Adrenal gland (tissue), 12 donors: ENCODE data around the gene BARHL1. TPM values are rescaled to one million over a fixed set of nuclear protein-coding genes. Genes with fewer than 3 reads are reported as not detected.
A peak's percentile ranks its signal among the peaks of the same experiment; 100 is the strongest.

Experiments used
- DNase-seq, 7 donors: peaks; one replicate each; pipeline ENCODE4 v3.0.0-alpha.2; 2019 to 2020
- H3K27ac ChIP-seq, 5 donors: fragments of 200-600 bp; sonication (generic) in 4 of 5; 1 replicate in 3 of 5; 2 replicates in 2 of 5; pipeline versions ENCODE4 v1.5.1 to v1.8.0; 2016 to 2020; ENCODE audit warnings: mild to moderate bottlenecking in 1 of 5
- H3K27me3 ChIP-seq: fragments of 200-600 bp; 2 replicates; pipeline ENCODE4 v1.8.0; 2021
- H3K36me3 ChIP-seq, 2 donors: fragments of 200-600 bp; replicated peaks in 1 of 2; 1 replicate in 1 of 2; 2 replicates in 1 of 2; pipeline versions ENCODE4 v1.5.1 to v1.8.0; 2018 to 2022
- H3K4me1 ChIP-seq, 2 donors: fragments of 200-600 bp; replicated peaks in 1 of 2; 1 replicate in 1 of 2; 2 replicates in 1 of 2; pipeline versions ENCODE4 v1.5.1 to v1.8.0; 2018 to 2021
- H3K4me3 ChIP-seq, 4 donors: fragments of 200-600 bp; sonication (generic) in 3 of 4; one replicate each; pipeline ENCODE4 v1.5.1; 2016 to 2018
- H3K9me3 ChIP-seq, 3 donors: fragments of 200-600 bp; sonication (generic) in 1 of 3; replicated peaks in 1 of 3; 1 replicate in 2 of 3; 2 replicates in 1 of 3; pipeline versions ENCODE4 v1.5.1 to v1.8.0; 2016 to 2021
- CTCF ChIP-seq, 6 experiments: fragments of 450-650 bp in 4 of 6; fragments of 200-600 bp in 2 of 6; sonication (generic) in 1 of 6; IDR thresholded peaks; 1 replicate in 5 of 6; 2 replicates in 1 of 6; pipeline versions ENCODE4 v1.5.1 to v1.8.0; 2016 to 2021; ENCODE audit warnings: antibody characterized with exemption in 6 of 6, mild to moderate bottlenecking in 2 of 6, moderate library complexity in 1 of 6
- POLR2A ChIP-seq, 2 donors: fragments of 450-650 bp; IDR thresholded peaks; one replicate each; pipeline ENCODE4 v1.6.1; 2017; ENCODE audit warnings: antibody characterized with exemption in 2 of 2, mild to moderate bottlenecking in 2 of 2, moderate library complexity in 1 of 2
- WGBS, 4 donors: extraction: QIAGEN DNeasy Blood & Tissue Kit in 2 of 4; methylation state at CpG; one replicate each; pipeline versions ENCODE4 v1.1.5 to v1.1.7; 2013 to 2017; 5-methylcytosine and 5-hydroxymethylcytosine counted together
- intact Hi-C, 2 donors: fragments of 100-400 bp; cut with DNase I; formaldehyde crosslinking; loops; one replicate each; pipeline versions ENCODE4 v1.14.1 to v1.15.0; 2022 to 2023
- polyA plus RNA-seq, 3 donors: library from polyadenylated mRNA; stranded (reverse); fragments of 200-250 nt in 2 of 3; fragments of 350-450 nt in 1 of 3; fragmentation: Illumina TruSeq in 1 of 3; extraction: RNeasy Lipid Tissue Mini Kit (QIAGEN cat#74804) in 1 of 3; gene quantifications; one replicate each; pipeline ENCODE4 v1.2.3, GENCODE V29; 2013 to 2014
- total RNA-seq, 9 donors: library from RNA; depleted of rRNA in 4 of 9; stranded (reverse); fragments of >200 nt in 4 of 9; fragments of 120-200 nt in 1 of 9; fragmentation: NEBNext Ultra II Directional in 1 of 9; extraction: Animal tissue kit (Norgen Biotek cat#: 25700) in 1 of 9; gene quantifications; one replicate each; pipeline versions ENCODE4 v1.1.0 to v1.2.4, GENCODE V29; 2013 to 2023
- donor health status: healthy with polysubstance abuse.
- donor health status: Bipolar disorder and iron deficiency.
- donor health status: DM: yes; HTN: yes; CAD: no.
- donor health status: DM: no; HTN: no; CAD: no.
- donor health status: DM: no; HTN: no; CAD: no.
- donor health status: DM: yes; HTN: yes; CAD: no.

BARHL1 gene
- total and polyA plus RNA-seq, 12 donors, result not detected

- Histone ChIP-seq H3K4me1 (no peaks in the 10 kb centered on the region), H3K36me3 (no peaks in the 10 kb centered on the region), H3K27me3 (peaks cover 37% of the 10 kb centered on the region), H3K9me3 (no peaks in the 10 kb centered on the region), H3K4me3 (no peak overlapping the region), H3K27ac (no peak overlapping the region)
- peak; percentile 67 to 90 (median 86) for TF ChIP-seq CTCF (IDR thresholded peaks at IDR 0.05)
- TF ChIP-seq POLR2A (IDR thresholded peaks at IDR 0.05), result no peak
- intact Hi-C loops, result loop anchor here (2.0 to 10.0 kb wide), 4 partner anchors 68 to 227 kb away; partner anchors contain the start of gene CFAP77 (in 1 of the 2)
- DNase-seq, result peak; percentile 72 to 87 (median 83)
- WGBS, 4 donors, result 9 to 14% (median 11%) methylated on average over 11 to 16 of the region's 16 CpGs
These were observed 7.3 kb upstream of the BARHL1 start for GRCh38 chr9:132575005-132575609.

- 58 to 71% (median 62%) methylated on average over 5 of the region's 5 CpGs for WGBS, 4 donors
- Histone ChIP-seq H3K36me3 (no peaks in the 10 kb centered on the region), H3K9me3 (no peaks in the 10 kb centered on the region), H3K27ac (no peak overlapping the region), H3K4me3 (no peak overlapping the region), H3K27me3 (peaks cover 44% of the 10 kb centered on the region), H3K4me1 (no peaks in the 10 kb centered on the region)
- TF ChIP-seq POLR2A (IDR thresholded peaks at IDR 0.05), result no peak
- no peak for TF ChIP-seq CTCF (IDR thresholded peaks at IDR 0.05)
- no peak for DNase-seq
- intact Hi-C loops, result loop anchor here (2.0 to 10.0 kb wide), 4 partner anchors 69 to 226 kb away; partner anchors contain the start of gene CFAP77 (in 1 of the 2)
These were observed 6.6 kb upstream of the BARHL1 start for GRCh38 chr9:132575811-132576210.

GRCh38 chr9:132577119-132577518 lies 5.3 kb upstream of the BARHL1 start:
- Histone ChIP-seq H3K4me1 (peaks cover 4 to 5% of the 10 kb centered on the region in 2 donors), H3K9me3 (no peaks in the 10 kb centered on the region), H3K36me3 (no peaks in the 10 kb centered on the region), H3K27ac (no peak overlapping the region), H3K27me3 (peaks cover 52% of the 10 kb centered on the region), H3K4me3 (no peak overlapping the region)
- intact Hi-C loops, result loop anchor here (5.0 to 10.0 kb wide), 3 partner anchors 70 to 225 kb away; partner anchors contain the start of gene CFAP77 (in 1 of the 2)
- DNase-seq, result no peak
- TF ChIP-seq POLR2A (IDR thresholded peaks at IDR 0.05) (no peak), CTCF (IDR thresholded peaks at IDR 0.05) (no peak)

- intact Hi-C loops, result loop anchor here (5.0 to 10.0 kb wide), 3 partner anchors 71 to 224 kb away; partner anchors contain the start of gene CFAP77 (in 1 of the 2)
- Histone ChIP-seq H3K9me3 (no peaks in the 10 kb centered on the region), H3K4me3 (no peak overlapping the region), H3K36me3 (no peaks in the 10 kb centered on the region), H3K27ac (no peak overlapping the region), H3K27me3 (peaks cover 66% of the 10 kb centered on the region), H3K4me1 (peaks cover 4 to 9% of the 10 kb centered on the region in 2 donors)
- TF ChIP-seq CTCF (IDR thresholded peaks at IDR 0.05) (no peak), POLR2A (IDR thresholded peaks at IDR 0.05) (no peak)
- DNase-seq, result no peak
- WGBS, 4 donors, result 34 to 54% (median 38%) methylated on average over 7 of the region's 7 CpGs
These were observed 4.0 kb upstream of the BARHL1 start for GRCh38 chr9:132578367-132578932.
